HPDE6-E6E7 (cell line): ENCODE data around the gene CRELD1.
"Not testable (repeated sequence)": the region's sequence is repeated elsewhere in the genome, so short reads cannot be mapped to it uniquely, and the experiment has no call there.

ENCODE experiments used
- DNase-seq: peaks from one replicate; pipeline ENCODE4 v3.0.0; 2011; ENCODE audit warnings: missing footprints; ENCODE audit errors: extremely low spot score

The CRELD1 gene, protein sequence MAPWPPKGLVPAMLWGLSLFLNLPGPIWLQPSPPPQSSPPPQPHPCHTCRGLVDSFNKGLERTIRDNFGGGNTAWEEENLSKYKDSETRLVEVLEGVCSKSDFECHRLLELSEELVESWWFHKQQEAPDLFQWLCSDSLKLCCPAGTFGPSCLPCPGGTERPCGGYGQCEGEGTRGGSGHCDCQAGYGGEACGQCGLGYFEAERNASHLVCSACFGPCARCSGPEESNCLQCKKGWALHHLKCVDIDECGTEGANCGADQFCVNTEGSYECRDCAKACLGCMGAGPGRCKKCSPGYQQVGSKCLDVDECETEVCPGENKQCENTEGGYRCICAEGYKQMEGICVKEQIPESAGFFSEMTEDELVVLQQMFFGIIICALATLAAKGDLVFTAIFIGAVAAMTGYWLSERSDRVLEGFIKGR

GRCh38 chr3:9933561-9934234 is at the start of gene CRELD1:
Gene CRELD1, plus strand, starts transcription at chr3:9933834. Its CDS starts 605 bp downstream, at chr3:9934439.
- DNase-seq, result no peak

- peak; percentile 51 for DNase-seq
Observed at GRCh38 chr3:9884555-9885165, 49.0 kb upstream of the CRELD1 start.

DNA sequence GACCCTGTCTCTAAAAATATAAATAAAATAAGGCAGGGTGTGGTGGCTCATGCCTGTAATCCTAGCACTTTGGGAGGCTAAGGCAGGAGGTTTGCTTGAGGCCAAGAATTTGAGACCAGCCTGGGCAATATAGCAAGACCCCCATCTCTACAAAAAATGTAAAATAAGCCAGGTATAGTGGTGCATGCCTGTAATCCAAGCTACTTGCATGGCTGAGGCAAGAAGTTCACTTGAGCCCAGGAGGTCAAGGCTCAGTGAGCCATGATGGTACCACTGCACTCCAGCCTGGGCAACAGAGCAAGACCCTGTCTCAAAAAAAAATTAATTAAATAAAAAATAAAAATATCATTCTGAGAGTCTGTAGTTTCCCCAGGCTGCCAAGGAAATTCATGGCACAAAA is 47.3 kb upstream of the CRELD1 start:
- DNase-seq, result no peak

DNA sequence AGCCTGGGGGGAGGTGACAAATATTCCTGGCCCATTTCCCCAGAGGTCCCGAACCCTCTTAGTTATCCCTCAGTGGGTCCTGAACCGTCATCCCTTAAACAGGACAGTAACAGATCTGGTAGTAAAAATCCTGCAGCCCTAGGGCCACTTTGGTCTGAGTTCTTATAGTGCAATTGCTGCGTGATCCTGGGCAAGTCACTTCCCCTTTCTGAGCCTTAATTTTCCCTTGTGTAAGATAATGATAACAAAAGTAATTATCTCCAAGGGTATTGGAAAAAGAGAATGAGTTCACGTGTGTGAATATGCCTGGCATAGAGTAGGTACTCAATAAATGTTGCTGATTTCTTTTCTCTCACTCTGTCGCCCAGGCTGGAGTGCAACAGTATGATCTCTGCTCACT is 46.2 kb upstream of the CRELD1 start:
- no peak for DNase-seq

GRCh38 chr3:9888540-9888939 is 45.1 kb upstream of the CRELD1 start:
- no peak for DNase-seq

- no peak for DNase-seq
Observed at GRCh38 chr3:9889405-9889804, 44.2 kb upstream of the CRELD1 start.

DNA sequence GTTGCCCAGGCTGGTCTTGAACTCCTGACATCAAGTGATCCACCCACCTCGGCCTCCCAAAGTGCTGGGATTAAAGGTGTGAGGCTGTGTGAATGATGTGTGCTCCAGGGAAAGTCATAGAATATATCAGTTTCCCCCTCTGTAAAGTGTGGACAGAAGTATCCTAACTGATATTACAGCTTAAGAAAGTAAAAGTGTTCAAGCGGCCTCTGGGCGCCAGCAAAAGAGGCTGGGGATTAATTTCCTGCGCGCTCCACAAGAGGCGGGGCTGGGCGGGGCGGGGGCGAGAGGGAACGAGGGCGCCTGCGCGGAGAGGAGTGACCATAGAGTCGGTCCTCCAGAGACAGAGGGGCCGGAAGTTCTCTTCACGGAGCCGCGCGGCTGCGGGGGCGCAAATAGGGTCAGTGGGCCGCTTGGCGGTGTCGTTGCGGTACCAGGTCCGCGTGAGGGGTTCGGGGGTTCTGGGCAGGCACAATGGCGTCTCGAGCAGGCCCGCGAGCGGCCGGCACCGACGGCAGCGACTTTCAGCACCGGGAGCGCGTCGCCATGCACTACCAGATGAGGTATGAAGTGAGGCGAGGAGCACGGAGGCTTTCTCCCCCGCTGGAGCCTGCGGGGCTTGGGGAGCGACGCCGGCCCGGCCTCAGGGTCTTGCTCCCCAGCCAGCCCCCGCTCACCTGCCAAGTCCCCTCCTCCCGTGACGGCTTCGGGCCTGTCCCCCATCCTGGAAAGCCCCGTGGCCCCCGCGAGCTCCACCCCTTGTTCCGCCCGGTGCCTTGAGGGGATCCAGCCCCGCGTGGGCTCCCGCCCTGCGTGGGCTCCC is 43.2 kb upstream of the CRELD1 start, which contains the start of gene JAGN1:
Gene JAGN1, plus strand, starts transcription at position 362 of the 823 bp plus-strand sequence. Its CDS starts 113 bp downstream, at position 475.
- DNase-seq, result peak; percentile 48

- no peak for DNase-seq
Observed at GRCh38 chr3:9891072-9891622, 42.5 kb upstream of the CRELD1 start.

- no peak for DNase-seq
Observed at GRCh38 chr3:9893739-9894138, 39.9 kb upstream of the CRELD1 start.

DNA sequence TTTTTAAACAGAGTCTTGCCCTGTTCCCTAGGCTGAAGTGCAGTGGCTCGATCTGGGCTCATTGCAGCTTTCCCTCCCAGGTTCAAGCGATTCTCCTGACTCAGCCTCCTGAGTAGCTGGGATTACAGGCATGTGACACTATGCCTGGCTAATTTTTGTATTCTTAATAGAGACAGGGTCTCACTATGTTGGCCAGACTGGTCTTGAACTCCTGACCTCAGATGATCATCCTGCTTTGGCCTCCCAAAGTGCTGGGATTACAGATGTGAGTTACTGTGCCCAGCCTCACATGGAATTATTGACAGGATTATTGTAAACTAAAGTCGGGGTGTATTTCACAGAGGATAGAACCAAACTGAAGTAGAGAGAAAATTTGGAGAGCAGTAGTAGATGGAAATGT is 37.9 kb upstream of the CRELD1 start:
- not testable (repeated sequence) for DNase-seq

- not testable (repeated sequence) for DNase-seq
Observed at GRCh38 chr3:9896755-9897407, 36.8 kb upstream of the CRELD1 start.

DNA sequence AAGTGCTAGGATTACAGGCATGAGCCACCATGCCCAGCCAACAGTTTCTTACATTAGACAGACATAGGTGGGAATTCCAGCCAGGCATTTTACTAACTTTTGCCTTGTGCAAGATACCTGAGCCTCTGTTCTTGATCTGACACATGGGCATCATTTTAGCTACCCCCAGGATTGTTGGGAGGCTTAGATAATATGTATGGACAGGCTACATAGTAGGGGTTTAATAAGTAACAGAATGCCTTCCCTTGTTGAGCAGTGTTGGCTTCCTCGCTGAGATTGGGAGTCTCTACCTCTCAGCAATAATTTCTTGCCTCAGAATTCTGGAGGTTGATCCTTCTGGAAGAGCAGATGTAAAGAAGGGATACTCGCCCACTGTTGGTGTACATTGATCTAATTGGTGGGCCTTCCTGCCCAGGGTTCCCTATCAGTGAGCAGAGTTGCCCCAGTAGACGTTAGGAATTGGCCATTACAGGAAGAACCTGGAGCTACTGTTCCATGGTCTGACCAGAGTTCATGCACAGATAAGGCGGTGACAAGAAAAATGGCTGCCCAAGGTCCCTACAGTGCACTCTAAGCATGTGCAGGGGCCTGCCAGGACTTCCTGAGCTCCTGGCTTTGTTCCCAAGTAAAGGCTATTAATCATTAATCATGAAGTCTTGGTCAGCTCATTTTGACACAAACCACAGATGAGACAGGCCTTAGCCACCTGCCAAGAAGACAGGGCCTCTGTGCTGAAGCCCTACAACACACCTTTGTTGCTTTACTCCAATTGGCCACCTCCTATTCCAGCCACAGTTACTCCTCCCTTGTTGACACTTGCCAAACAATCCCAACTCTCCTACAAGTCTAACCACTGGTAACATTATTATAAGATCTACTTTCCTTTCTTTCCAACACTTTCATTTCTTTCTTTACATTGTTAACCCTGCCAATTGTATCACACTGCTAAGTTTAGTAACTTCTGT is 35.9 kb upstream of the CRELD1 start:
- DNase-seq, result peak; percentile 50

DNA sequence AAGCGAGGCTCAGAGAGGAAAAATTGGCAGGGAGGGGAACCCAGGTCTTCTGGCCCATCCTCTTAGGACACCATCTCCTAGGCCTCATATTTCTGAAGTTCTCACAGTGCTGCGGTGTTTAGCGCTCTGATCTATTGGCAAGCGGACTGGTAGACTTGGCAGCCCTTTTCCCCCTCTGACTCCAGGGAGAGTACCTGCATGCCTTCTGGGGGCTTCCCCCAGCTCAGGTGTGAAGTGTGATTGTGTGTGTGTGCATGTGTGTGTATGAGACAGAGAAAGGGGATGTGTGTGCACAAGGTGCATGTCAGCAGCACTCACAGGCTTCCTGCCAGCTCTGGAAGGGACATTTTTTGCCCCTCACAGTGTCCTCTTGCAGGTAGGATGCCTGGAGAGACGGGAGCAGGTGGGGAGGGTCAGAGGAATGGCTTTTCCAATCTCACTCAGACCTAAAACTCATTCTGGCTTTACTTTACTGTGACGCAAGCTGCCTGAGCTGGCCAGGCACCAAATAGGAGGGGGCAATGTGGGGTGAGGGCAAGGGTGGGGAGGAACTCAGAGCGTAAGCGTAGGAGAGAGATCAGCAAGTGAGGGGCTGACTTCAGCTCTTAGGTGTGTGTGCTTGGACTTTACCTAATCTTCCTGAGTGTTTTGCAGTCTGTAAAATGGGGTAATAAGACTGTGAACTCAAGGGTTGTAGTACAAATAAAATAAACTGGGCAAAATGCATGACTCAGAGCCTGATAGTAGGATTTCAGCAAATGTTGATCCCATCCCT is 35.0 kb upstream of the CRELD1 start:
- no peak for DNase-seq

DNA sequence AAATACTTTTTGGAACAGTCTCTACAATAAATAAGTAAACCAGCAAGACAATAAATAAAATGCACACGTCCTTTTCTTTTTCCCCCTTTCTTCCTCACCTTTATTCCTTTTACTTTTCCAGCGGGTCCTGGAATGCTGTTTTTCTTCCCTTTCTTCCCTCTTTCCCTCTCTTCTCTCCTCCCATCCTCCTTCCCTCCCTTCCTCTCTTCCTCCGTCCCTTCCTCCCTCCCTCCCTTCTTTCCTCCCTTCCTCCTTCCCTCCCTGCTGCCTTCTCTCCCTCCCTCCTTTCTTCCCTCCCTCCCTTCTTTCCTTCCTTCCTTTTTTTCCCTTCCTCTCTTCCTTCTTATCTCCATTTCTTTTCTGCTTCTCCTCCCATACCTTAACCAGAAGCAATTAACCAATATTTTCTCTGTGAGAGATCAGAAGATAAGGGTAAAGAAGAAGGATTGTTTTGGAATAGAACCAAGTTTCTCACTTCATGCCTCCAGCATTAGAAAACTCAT is 34.3 kb upstream of the CRELD1 start:
- no peak for DNase-seq

- not testable (repeated sequence) for DNase-seq
Observed at GRCh38 chr3:9900965-9901415, 32.6 kb upstream of the CRELD1 start.

DNA sequence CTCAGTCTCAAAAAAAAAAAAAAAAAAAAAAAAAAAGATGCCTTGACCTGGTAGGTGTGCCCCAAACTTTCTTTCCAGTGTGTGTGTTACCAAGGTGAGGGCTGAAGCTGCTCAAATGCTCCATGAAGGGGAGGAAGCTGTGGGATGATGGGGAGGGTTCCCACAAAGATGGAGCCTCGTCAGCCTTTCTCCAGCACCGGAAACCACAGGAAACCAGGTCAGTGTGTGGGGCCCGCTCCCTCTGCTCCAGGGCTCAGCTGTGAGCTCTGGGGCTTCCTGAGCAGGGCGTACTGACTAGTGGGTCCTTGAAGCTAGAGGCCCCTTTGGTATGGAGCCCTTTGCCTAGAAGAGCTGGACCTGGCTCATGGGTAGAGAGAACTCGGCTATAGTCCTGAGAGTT is 31.7 kb upstream of the CRELD1 start:
- no peak for DNase-seq

DNA sequence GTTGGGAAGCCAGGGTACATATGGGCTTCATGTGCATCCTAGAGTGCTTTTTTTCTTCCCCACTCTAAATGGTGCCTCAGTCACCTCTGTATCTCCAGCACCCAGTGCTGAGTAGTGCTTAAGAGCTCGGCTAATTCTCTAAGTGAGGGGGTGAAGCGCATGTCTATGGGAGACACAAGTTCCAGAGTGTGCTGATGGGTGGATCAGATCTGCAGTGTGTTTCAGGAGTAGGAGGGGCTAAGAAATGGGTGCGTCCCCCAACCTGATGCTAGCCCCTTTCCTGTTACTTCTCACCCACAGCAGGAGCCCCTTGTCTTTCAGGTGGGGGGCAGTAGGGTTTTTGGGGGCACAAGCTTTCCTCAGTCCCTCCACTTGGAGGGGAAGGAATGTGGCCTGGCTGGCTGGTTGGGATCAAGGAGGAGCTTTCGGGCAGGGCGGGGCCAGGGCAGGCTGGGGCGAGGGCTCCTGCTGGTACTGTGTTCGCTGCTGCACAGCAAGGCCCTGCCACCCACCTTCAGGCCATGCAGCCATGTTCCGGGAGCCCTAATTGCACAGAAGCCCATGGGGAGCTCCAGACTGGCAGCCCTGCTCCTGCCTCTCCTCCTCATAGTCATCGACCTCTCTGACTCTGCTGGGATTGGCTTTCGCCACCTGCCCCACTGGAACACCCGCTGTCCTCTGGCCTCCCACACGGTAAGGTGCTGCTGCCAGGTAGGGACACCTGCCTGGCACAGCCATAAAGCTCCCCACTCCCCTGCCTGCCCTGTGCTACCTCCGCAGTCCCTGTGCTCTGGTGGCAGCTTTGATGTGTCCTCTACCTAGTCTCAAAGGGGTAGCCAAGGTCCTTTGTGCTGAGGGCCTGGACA is 31.0 kb upstream of the CRELD1 start, which contains the start of gene IL17RE:
Gene IL17RE, plus strand, starts transcription at position 477 of the 866 bp plus-strand sequence. Its CDS starts 85 bp downstream, at position 562.
- DNase-seq, result no peak
